CD4-positive, alpha-beta T cell treated with Interleukin-15 for 4 hours (primary cell): ENCODE measurements around the gene RXRA.

Experiments used
- DNase-seq: peaks from one replicate; pipeline ENCODE4 v3.0.0-alpha.2; 2020; ENCODE audit warnings: low spot score

Gene RXRA

DNA sequence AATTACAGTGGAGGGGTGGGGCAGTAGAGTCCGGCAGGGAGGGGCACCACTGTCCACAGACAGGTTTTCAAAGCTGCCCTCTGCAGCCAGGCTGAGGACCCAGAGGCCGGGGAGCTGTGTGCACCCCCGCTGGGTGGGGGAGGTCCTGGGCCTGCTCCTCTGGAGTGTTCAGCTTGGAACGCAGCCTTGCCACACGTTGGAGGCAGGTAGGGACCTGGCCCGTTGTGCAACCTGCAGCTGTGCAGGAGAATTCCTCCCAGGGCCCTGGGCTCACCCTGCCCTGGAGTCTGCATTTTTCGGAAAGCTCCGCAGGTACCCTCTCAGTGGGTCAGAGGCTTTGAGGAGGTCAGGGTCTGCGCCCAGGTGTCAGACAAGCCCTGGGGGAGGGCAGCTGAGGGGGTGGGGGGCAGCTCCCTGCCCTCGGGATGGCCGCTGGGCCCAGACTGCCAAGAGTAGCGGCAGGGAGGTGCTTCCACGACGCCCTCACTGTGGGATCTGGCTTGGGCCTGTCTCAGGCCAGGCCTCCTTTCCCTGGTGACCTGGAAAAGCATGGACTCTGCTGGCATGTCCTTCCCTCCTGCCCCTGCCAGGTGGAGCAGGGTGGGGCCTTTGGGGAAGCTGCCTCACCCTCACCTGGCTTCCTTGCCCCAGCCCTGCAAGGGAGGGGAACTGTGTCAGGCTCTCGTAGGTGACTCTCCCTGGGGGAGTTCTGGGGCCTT lies 29.5 kb downstream of the RXRA start:
- DNase-seq = no peak

DNA sequence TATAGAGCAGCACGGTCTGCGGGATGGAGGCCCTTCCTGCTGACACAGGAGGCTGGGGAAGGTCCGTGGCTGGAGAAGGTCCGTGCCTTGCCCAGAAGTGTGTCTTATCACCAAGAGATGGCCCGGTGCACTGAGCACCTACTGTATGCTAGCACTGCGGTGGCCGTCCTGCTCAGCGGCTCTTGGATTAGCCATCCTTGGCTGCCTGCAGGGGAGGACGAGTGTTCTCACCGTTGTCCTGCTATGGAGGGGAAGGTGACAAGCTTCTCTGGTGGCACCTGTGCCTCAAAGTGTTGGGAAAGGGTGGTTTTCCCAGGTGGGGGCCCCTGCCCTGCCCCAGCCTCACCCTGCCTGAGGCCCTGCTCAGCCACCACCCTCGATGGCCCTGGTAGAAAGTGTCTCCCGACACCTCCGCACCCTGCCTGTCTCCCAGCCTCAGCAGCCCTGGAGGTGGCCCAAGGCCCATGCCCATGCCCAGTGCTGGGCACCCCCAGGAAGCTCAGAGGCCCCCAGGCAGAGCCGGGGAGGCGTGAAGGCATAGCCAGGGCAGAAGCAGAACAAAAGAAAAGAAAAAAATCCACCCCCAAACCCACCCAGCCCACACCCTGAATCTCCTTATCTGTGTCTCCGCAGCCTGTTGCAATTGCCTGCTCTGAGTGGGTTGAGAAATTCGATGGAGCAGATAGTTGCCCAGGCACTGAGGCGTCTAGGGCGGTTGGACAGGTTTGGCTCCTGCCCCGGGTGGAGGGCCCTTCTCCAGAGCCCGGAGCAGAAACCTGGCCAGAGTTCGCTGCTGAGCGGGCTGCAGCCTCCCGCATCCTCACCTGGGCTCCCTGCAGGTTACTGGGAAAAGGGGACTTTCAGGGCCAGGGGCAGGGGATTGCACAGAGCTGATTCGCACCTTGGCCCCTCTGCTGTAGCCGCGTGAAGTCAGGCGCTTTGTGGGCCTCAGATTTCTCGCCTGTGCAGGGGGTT lies 30.5 kb downstream of the RXRA start:
- DNase-seq = no peak

DNA sequence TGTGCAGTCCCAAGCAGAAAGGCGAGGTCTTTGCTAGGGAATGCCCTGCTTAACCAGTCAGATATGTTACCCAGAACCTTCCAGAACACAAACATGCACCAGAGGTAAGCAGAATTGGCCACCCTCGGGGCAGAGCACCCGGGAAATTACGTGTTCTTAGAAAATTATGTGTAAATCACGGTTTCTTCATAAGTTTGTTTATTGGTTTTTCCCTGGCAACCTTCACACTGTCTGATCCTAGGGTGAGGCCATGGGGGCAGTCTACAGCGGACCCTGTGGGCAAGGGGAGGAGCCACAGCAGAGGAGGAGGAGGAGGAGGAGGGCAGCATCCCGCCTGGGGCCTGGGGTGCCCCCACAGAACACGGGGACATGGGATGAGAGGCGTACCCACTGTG lies 31.4 kb downstream of the RXRA start:
- no peak for DNase-seq

DNA sequence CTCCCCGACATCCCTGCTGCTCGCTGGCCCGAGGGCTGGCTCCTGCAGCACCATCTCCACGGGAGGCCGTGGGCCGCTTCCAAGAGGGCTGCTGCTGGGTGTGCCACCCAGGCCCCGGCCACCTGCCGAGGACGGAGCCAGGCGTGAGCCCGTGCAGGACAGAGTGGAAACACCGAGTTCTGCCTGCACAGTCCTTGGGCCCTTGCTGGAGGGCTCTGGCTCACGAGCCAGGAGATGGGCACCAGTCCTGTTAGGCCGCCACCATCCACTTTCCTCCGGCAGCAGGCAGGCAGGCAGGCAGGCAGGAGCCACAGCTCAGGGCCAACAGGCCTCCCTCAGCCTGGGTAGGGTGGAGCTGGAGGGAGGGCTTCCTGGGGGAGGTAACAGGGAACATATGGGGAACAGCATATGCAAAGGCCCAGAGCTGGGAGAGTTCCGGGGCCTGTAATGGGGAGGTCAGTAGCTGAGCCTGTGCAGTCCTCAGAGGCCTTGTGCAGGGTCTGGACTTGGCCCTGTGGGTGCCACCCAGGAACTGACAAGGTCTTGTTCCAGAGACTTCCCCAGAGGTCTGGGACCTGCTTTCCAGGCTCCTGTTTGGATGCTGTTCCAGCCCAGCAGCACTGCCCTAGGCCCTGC lies 31.9 kb downstream of the RXRA start:
- DNase-seq = no peak

DNA sequence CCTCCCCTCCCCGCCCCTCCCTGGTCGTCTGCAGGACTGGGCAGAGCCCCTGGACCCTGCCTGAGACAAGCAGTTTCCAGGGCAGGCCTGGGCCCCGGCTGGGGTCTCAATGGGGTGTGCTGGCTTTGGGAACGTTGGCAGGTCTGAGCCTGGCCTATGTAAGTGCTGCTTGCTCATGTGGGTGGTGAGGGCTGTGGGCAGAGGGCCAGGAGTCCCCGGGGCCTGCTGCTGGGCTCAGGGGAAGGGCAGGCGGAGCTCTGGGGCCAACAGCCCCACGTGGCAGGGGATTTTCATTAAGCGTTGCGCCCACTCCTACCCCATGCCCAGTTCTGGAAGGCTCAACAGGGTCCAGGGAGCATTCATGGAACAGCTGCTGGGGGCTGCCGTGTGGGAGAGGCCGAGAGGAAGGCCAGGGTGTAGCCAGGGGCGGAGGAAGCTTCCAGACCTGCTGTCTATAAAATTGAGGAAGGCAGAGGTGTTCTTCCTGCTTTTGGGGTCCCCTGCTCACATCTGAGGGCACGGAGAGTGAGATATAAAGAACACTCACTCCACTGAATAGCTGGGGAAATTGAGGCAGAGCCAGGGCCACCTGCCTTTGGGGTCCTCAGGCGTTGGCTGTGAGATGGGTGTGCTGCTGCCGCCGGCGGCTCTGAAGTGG lies 32.5 kb downstream of the RXRA start:
- no peak for DNase-seq

DNA sequence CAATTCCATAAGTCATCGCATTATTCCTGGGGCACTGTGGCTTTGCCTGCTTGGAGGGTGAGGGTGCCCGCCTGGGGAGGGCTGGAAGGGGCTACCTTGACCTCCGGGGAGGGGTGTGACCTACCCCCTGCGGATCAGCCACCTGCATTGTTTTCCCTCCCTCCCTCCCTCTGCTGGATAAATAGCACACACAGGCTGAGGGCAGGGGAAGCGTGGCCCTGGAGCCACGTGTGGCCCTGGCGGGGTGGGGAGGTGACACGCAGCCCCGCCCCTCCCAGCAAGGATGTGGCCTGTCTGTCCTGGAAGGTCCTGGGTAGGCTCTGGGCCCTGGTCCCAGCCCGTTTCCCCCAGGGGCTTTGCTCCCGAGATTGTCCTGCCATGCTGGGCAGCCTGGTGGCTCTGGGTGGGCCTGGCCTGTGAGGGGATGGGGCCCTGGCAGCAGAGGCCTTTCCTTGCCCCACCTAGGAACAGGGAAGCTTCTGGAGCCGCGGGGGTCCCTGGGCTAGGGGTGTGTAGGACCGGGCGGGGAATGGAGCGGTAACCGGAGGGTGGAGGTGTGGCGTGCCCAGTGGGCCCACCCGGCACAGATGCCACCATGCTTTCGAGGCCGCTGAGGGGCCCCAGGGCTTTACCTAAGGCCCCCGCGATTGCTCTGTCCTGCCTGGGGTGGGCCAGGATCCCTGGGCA lies 33.4 kb downstream of the RXRA start:
- DNase-seq = no peak

DNA sequence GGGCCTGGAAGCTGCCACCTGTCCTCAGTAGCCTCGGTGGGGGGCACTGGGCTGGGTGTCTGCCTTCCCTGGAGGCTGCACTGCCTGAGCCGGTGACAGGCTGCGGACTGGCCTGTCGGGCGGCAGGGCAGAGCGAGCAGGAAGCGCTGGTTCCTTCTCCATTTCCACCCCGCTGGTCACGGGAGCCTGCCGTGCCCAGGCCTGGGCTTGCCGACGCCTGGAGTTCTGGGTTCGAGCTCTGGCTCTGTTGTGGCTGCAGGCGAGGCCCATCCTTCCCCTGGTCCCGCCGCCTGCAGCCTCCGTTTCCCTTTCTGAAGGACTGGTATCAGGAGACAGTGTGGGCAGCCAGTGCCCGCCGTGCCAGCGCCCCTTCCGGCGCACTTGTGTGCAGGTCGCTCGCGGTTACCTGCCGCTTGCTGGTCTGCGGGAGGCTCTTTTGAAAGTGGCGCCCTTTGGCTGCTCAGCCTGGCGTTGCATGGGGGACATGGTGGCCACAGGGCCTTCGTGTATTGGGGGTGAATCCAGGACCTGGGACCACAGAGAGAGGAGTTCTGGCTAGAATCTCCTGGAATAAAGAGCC lies 34.0 kb downstream of the RXRA start:
- DNase-seq = no peak

DNA sequence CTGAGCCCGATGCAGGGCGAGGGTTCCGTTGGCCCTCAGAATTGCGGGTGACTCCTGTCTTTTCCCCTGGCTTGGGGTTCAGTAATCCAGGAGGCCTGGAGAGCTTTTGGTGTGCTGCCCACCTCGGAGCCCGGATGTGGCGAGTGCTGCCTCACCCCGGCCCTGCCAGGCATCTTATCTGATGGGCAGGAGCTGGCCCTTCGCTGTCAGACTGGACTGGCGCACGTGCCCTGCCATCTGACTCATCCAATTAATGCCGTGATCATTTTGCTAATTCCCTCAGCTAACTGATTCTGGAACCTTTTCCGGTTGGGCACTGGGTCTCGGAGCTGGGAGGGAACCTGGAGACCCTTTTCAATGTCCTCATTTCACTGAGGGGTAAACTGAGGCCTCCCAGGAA lies 34.6 kb downstream of the RXRA start:
- DNase-seq = no peak

DNA sequence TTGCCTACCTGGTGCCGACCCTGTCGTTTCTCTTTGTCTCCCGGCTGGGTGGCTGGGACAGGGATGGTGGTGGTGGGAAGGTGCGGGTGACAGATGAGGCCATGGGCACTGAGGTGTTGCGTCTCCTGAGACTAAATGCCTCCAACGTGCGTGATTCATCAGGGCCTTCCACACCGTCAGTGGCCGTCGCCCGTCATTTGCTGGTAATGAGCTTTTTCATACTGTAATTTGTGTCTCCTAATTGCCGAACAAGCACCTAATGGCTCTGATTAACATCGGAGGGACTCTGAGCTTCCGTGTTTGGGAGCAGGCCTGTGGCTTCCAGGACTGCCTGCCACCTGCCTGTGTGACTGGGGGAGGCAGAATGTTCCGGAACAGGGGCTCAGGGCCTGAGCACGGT lies 35.2 kb downstream of the RXRA start:
- no peak for DNase-seq

DNA sequence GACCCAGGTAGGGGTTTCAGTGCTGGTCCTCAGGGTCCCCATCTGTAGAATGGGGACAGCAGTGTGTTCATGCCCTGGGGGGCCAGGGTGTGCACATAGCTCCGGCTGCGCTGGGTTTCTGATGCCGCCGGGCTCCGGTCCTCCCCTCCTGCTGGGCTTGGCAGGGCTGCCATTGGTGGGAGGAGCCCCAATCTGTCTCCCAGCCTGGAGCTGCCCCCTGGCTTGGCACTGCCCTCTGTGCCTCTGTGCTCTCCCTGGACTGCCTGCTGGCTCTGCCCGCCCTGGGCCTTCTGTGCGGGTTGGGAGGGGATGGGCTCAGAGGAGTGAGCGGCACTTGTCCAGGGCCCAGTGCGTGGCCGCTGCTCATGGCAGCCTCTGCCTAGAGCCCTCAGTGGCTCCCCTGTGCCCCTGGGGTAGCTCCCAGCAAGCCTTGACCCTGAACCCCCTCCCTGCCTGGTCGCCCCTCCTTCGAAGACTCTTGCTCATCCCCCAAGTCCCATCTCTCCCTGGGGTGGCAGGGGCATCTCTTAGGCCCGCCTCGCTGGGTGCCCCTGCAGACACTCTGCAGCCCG lies 35.7 kb downstream of the RXRA start:
- DNase-seq = no peak

DNA sequence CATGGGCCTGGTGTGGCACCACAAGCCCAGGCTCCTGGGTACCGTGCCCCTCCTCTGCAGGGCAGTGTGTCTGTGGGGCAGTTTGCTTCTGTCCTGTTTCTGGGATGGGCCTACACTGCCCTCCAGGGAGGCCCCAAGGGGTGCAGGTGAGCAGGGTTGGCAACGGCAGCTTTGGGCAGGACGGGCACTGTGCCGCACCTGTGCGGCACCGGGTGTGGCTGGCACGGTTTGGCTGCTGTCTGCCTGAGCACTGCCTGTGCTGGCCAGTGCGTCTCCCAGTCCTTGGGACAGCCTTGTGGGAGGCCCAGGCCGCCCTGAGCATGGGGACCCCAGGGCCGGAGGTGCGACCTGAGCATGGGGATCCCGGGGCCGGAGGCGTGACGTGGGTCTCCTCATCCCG lies 37.2 kb downstream of the RXRA start:
- no peak for DNase-seq

DNA sequence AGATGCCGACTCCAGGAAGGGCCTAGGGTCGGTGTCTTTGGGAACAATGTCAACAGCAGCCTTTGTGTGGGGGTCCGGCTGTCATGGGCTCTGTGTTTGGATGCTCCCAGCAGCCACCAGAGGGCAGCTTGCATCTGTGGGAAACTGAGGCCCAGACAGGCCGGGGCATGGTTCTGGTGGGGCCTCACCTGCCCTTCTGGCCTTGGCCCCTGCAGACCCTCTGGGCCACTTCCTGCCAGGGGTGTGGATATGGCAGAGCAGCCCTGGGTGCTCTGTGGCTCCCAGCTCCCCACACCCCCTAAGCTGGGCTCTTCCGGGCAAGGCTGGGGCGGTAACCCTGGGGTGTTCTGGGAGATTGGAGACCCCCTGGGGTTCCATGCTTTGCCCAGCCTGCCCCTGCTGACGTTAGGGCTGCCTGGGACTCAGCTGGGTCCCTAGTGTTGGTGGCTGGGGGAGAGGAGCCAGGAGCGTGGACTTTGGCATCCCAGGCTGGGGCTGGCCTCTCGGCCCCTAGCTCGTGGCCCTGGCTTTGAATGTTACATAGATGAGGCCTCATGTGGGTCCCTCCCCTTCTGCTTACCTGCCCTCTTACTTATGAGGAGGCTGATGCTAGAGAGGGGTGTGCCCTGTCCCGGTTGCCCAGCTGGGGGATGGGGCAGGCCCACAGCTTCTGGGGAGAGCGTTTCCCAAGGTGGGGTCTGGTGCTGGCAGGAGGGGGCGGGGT lies 38.3 kb downstream of the RXRA start:
- peak; percentile 10 for DNase-seq

DNA sequence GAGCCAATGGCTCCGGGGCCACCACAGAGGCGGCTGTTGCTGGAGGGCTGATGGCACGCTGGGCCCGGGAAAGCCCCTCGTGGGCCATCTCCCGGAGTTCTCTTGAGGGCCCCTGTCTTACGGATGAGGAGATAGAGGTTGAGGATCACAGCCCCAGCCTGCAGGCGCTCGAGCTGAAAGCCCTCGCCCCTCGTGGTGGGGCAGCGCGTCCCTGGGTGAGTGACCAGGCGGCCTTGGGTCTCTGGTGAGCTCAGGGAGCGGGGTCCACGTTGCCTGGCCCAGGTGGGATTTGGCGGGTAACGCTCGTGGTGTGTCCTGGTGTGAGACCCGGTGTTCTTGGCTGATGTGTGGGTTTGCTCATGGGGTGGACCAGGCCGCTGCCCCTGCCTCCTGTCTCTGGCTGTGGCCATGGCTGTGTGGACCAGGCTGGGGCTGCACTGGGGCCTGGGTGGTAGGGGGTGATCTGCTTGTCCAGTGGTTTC lies 38.9 kb downstream of the RXRA start:
- no peak for DNase-seq

DNA sequence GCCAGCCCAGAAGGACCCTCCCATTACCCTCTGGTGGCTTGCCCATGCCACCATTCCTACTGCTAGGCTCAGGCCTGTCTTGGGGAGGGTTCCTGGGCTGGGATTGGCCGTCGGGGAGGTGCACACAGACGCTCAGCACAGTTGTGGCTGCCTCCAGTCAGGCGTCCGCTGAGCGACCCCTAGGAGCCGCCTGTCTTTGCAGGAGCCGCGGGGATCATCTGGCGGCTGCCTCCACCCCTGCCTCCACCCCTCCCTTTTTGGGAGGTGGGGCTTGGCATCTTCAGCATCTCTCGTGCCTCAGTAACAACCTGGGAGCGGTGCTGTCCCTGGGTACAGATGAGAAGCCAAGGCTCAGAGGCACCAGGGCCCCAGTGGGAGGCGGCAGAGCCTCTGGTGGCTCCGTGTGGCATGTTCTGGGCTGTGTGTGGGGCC lies 39.6 kb downstream of the RXRA start:
- no peak for DNase-seq

DNA sequence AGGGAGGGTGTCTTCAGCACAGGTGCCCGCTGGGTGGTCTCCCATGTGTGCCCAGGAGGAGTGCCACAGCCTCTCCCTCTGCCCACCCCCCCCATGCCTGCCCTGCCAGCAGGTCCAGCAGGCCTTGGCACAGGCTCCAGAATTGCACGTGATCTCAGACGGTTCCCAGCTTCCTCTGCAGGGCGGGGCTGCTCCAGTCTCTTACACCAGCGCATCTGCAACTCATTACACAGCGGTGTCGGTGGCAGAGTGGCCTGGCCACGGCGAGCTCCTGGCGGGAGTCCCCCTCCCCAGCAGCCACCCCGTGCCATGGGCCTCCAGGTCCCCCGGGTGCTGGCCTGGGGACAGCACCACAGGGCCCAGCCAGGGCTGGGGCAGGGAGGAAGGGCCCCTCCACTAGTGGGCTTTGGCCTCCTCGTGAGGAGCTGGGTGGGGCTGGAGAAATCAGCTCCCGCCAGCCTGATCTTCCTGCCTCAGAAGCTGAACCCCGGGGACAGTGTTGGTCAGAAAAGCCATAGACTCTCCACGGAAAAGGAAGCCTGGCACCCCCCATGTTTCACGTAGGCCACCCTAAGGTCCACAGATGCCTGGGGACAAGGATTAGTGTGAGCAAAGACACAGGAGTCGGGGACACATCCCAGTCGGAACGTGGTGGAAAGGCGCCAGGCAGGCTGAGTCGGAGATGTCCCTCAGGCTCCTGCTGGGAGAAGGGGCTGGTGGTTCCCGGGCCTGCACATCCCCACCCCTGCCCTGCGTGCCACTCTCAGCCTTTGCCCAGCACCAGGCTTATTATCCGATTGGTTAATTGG lies 40.2 kb downstream of the RXRA start:
- DNase-seq = no peak

DNA sequence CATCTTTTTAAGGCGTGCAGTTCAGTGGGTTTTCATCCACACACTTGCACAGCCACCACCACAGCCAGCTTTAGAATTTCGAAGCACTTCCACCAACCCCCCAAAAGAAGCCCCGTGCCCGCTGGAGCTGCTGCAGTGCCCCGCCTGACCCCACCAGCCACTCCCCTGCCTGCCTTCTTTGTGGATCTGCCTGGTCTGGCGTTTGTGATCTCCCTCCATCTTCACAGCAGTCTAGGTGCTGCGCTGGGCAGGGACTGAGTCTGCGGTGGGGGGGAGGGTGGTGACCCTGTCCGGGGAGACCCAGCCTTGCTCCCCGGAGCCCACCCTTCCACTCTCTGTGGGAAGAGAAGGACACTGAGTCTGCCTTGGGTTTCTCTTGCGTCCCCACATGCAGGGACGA lies 40.8 kb downstream of the RXRA start:
- DNase-seq = no peak

DNA sequence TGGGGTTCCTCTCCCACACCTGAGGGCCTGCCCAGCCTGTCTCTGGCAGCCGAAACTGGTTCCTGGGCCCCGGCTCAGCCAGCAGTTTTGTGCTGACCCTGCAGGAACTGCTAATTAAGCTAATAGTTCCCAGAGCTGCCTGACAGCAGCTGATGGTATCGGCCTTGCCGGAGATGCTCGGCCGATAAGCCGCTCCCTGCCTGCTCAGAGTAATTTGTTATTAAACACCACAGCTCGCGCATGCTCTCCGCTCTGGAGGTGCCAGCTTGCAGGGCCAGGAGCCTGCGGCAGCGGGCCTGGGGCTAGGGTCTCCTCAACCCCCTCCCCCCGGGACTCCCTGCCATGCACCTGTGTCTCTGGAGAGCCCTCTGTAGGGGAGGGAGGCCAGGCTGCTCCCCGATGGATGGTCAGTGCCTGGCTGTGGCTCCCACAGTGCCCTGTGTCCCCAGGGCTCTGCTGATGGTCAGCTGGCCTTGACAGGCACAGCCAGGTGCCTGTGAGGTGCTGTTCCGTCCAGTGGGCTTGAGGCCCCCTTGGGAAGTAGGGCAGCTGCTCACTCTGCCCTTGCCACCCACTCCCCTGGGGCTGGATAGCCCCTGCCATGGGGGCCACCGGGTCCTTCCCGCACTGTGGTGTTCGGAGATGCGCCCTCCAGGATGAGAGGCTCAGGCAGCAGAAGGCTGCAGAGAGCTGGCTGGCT lies 41.7 kb downstream of the RXRA start:
- no peak for DNase-seq

DNA sequence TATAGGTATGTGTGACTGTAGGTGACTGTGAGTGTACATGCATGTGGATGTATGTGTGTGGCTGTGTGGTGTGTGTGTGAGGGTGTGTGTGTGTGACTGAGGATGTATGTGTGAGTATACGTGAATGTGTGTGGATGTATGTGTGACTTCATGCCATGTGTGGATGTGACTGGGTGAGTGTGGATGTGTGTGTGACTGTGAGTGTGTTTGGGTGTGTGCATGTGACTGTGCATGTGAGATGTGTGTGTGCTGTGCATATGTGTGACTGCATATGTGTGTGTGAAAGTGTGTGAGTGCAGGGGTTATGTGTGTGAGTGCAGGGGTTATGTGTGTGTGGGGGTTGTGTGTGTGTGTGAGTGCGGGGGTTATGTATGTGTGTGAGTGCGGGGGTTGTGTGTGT lies 42.3 kb downstream of the RXRA start:
- DNase-seq = no peak
